ENCODE results near the gene ZNF880.

DNA sequence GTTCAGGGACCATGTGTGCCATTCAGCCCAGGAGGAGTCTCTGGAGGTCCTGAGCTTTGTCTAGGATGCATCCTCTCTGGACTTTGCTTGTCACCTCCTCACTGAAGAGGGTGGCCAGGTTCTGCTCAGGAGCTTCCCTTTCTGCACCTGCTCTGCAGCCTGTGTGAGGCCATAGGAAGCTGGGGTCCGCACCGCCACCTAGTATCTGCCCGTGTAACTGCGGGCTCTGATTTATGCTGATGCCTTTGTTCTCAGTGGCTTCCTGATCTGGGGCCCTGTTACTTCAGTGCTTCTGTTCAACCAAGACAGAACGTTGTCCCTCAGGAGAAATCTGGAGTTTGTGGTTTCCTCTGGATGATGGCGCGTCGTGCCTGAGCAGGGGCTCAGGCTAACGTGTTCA, 18.2 kb upstream of the ZNF880 start:
- TF ChIP-seq, protein P1, sequence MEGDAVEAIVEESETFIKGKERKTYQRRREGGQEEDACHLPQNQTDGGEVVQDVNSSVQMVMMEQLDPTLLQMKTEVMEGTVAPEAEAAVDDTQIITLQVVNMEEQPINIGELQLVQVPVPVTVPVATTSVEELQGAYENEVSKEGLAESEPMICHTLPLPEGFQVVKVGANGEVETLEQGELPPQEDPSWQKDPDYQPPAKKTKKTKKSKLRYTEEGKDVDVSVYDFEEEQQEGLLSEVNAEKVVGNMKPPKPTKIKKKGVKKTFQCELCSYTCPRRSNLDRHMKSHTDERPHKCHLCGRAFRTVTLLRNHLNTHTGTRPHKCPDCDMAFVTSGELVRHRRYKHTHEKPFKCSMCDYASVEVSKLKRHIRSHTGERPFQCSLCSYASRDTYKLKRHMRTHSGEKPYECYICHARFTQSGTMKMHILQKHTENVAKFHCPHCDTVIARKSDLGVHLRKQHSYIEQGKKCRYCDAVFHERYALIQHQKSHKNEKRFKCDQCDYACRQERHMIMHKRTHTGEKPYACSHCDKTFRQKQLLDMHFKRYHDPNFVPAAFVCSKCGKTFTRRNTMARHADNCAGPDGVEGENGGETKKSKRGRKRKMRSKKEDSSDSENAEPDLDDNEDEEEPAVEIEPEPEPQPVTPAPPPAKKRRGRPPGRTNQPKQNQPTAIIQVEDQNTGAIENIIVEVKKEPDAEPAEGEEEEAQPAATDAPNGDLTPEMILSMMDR (IDR thresholded peaks at IDR 0.05) = no peak
- no peak for TF ChIP-seq POLR2A (IDR thresholded peaks at IDR 0.05)

Data from adrenal gland (tissue), 5 donors.